Neural progenitor cell (in vitro differentiated cells): ENCODE results near the gene OR4K5.

Experiments used
- EZH2 ChIP-seq: fragments of 200-600 bp; sonication (generic); IDR thresholded peaks from 2 replicates; pipeline ENCODE4 v1.6.1; 2017; ENCODE audit warnings: antibody characterized with exemption, mild to moderate bottlenecking, moderate library complexity
- TF ChIP-seq, protein P1 (sequence below): fragments of 200-600 bp; sonication (generic); IDR thresholded peaks from 2 replicates; pipeline ENCODE4 v1.5.1; 2017; ENCODE audit warnings: antibody characterized with exemption, mild to moderate bottlenecking

DNA sequence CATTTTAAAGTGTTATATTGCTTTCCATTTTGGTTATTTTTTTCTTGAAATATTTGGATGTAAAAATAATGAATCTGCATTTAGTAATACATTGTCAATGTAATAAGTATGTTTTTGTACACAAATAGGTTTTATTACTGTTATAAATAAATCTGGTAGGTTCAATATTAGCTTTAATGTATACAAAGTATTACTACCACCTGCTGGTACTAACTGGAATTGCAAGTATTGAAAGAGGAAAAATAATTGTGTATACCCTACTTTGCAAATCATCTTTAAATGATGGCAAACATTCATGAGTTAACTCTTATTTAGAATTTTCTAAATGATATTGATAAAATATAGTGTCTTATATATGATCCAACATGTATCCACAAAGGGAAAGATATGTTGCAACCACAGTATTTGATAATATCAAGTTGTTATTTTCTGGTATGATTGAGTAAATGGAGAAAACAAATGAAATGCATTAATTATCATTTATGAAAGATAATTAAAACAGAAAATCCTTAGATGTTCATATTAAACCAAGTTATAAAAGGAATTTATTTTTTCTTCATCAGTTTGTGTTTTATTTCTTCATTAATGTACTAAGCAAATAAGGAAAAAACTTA, 42.3 kb upstream of the OR4K5 start:
- TF ChIP-seq, protein P1, sequence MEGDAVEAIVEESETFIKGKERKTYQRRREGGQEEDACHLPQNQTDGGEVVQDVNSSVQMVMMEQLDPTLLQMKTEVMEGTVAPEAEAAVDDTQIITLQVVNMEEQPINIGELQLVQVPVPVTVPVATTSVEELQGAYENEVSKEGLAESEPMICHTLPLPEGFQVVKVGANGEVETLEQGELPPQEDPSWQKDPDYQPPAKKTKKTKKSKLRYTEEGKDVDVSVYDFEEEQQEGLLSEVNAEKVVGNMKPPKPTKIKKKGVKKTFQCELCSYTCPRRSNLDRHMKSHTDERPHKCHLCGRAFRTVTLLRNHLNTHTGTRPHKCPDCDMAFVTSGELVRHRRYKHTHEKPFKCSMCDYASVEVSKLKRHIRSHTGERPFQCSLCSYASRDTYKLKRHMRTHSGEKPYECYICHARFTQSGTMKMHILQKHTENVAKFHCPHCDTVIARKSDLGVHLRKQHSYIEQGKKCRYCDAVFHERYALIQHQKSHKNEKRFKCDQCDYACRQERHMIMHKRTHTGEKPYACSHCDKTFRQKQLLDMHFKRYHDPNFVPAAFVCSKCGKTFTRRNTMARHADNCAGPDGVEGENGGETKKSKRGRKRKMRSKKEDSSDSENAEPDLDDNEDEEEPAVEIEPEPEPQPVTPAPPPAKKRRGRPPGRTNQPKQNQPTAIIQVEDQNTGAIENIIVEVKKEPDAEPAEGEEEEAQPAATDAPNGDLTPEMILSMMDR = peak; percentile 75
- TF ChIP-seq EZH2 = no peak
